OCI-LY3 (cell line): ENCODE results near the gene SPANXC.
A peak's percentile ranks its signal among the peaks of the same experiment; 100 is the strongest.

ENCODE experiments used
- CTCF ChIP-seq: fragments of 200-600, 300-600 bp; sonication (generic); IDR thresholded peaks from 2 replicates; pipeline ENCODE4 v1.5.1; 2014; ENCODE audit warnings: antibody characterized with exemption, low read length, low read depth
- EZH2phosphoT487 ChIP-seq: fragments of 200-600 bp; shearing (Covaris generic); IDR thresholded peaks from 2 replicates; pipeline ENCODE4 v1.6.1; 2018; ENCODE audit warnings: antibody characterized with exemption, mixed run types, low read depth

GRCh38 chrX:141278306-141278705, 36.0 kb upstream of the SPANXC start:
- TF ChIP-seq CTCF (peak; percentile 66), EZH2phosphoT487 (no peak)
